Mucosa of stomach (tissue), 1 donor: Measurements from ENCODE around the gene TECTA.

ENCODE experiments used
- H3K27me3 ChIP-seq: one replicate; pipeline ENCODE4 v1.7.0; 2013; ENCODE audit warnings: mild to moderate bottlenecking, low read length; ENCODE audit not compliant: control insufficient read depth, insufficient read depth
- H3K36me3 ChIP-seq: one replicate; pipeline ENCODE4 v1.7.0; 2013; ENCODE audit warnings: low read length; ENCODE audit not compliant: control insufficient read depth, insufficient read depth
- H3K4me1 ChIP-seq: one replicate; pipeline ENCODE4 v1.7.0; 2013; ENCODE audit warnings: mild to moderate bottlenecking, low read length; ENCODE audit not compliant: control insufficient read depth, insufficient read depth
- H3K4me3 ChIP-seq: one replicate; pipeline ENCODE4 v1.7.0; 2013; ENCODE audit warnings: low read length
- H3K9ac ChIP-seq: one replicate; pipeline ENCODE4 v1.7.0; 2013; ENCODE audit warnings: mild to moderate bottlenecking, low read length, moderate library complexity
- H3K9me3 ChIP-seq: one replicate; pipeline ENCODE4 v1.7.0; 2013; ENCODE audit warnings: mild to moderate bottlenecking, low read length, moderate library complexity; ENCODE audit not compliant: control insufficient read depth
- donor health status: Pancreatic carcinoma.

Gene TECTA

DNA sequence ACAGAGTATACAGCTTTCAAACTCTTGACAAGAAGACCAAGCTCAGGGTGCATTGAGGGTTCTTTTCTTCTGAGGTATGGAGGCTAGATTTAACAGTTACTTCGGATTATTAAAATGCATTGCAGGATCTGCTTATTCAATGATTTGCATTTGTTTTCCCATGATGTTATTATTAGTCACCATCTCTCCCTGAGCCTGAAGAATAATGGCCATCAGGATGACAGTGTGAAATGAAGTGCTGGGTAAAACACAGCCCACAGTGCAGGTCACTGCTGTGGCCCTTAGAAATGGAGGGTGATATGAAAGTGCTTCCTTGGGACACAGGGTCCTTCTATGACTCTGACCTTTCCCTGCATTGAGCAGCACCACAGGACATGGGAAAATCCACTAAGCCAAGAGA is 40.0 kb downstream of the TECTA start:
- no peaks in the 10 kb centered on the region for H3K4me1 ChIP-seq
- H3K27me3 ChIP-seq: no peaks in the 10 kb centered on the region
- H3K4me3 ChIP-seq: no peak overlapping the region
- no peak overlapping the region for H3K9ac ChIP-seq
- no peaks in the 10 kb centered on the region for H3K9me3 ChIP-seq
- no peaks in the 10 kb centered on the region for H3K36me3 ChIP-seq

DNA sequence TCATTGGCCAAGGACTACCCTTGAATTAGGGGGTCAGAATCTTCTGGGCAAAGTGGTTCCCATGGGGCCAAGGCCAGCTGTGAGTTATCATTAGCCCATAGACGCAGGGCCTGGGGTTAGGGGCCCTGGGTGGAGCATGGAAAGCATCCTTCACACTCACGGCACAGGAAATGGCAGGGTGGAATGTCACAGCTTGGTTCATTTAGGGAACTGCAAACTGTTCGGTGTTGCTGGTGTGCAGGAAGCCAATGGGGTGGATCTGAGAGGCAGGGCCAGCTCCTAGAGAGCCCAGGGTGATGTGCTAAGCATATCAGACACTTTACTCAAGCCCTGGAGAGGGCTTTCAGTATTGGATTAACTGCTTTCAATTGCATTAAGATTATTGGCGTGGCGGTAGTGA is 42.9 kb downstream of the TECTA start:
- Histone ChIP-seq H3K27me3 (no peaks in the 10 kb centered on the region), H3K9me3 (no peaks in the 10 kb centered on the region), H3K4me3 (no peak overlapping the region), H3K9ac (no peak overlapping the region), H3K4me1 (no peaks in the 10 kb centered on the region), H3K36me3 (no peaks in the 10 kb centered on the region)

DNA sequence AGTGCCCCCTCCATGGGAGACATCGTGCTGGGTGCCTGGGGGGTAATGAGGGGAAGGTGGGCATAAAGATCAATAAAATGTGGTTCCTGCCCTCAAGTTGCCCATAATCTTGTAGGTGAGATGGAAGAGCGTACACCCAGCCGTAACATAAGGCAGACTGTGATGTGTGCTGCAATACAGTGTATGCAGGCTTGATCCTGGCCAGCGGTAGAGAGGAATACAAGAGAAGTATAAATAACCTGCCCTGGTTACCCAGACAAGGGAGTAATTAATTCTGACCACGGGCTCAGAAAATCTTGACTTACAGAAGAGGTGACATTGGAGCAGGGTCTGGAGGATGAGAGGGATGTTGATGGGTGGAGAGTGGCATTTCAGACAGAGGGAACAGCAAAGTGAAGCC is 43.7 kb downstream of the TECTA start:
- Histone ChIP-seq H3K4me1 (no peaks in the 10 kb centered on the region), H3K36me3 (no peaks in the 10 kb centered on the region), H3K9me3 (no peaks in the 10 kb centered on the region), H3K9ac (no peak overlapping the region), H3K4me3 (no peak overlapping the region), H3K27me3 (no peaks in the 10 kb centered on the region)

DNA sequence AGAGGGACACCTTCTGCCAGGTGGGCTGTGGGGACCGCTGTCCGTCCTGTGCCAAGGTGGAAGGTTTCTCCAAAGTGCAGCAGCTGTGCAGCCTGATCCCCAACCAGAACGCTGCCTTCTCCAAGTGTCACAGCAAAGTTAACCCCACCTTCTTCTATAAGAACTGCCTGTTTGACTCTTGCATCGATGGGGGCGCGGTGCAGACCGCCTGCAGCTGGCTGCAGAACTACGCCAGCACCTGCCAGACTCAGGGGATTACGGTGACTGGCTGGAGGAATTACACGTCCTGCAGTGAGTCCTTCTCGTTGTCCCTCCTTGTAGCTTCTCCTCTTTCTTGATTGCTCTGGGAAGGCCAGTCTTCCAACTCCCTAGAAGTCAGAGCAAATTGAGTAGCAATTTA is 44.8 kb downstream of the TECTA start:
- Histone ChIP-seq H3K9ac (no peak overlapping the region), H3K4me1 (no peaks in the 10 kb centered on the region), H3K9me3 (no peaks in the 10 kb centered on the region), H3K4me3 (no peak overlapping the region), H3K27me3 (no peaks in the 10 kb centered on the region), H3K36me3 (no peaks in the 10 kb centered on the region)

DNA sequence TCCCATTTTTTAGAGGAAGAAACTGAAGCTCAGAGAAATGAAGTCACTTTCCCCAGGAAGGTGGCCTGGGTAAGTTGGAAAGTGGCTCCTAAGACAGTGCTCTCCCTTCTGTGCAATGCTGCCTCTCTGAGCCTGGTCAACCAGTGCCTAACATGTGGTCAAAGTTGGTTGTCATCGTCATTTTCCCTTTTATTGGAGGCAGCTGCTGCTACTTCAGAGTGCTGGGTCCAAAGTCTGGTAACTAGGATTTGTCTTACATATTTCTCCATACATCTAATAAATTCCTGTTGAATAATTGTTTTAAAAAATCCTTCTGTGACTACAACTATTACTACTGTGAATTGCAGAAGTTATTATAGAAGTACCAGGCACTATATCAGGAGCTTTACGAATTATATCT is 48.1 kb downstream of the TECTA start:
- Histone ChIP-seq H3K36me3 (no peaks in the 10 kb centered on the region), H3K9ac (no peak overlapping the region), H3K4me3 (no peak overlapping the region), H3K27me3 (no peaks in the 10 kb centered on the region), H3K4me1 (no peaks in the 10 kb centered on the region), H3K9me3 (no peaks in the 10 kb centered on the region)

DNA sequence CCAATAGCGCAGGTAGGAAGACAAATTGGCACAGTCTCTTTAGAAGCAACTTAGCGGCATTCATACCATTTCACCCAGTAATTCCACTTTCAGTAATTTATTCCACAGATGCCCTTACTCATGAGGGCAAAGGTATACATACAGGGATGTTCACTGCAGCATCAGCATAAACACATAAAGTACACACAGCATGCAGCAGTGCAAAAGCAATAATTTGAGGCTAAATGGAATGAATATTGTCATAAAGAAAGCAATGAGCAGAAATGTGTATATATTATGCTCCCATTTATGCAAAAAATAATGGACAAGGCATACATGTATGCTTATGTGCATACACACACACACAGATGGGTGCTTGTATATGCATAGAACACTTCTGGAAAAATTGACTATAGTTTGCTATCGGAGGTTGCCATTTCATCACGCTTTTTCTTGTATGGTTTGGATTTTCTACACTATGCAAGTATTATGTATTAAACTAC is 50.2 kb downstream of the TECTA start:
- Histone ChIP-seq H3K36me3 (no peaks in the 10 kb centered on the region), H3K27me3 (no peaks in the 10 kb centered on the region), H3K4me1 (no peaks in the 10 kb centered on the region), H3K9ac (no peak overlapping the region), H3K9me3 (no peaks in the 10 kb centered on the region), H3K4me3 (no peak overlapping the region)

DNA sequence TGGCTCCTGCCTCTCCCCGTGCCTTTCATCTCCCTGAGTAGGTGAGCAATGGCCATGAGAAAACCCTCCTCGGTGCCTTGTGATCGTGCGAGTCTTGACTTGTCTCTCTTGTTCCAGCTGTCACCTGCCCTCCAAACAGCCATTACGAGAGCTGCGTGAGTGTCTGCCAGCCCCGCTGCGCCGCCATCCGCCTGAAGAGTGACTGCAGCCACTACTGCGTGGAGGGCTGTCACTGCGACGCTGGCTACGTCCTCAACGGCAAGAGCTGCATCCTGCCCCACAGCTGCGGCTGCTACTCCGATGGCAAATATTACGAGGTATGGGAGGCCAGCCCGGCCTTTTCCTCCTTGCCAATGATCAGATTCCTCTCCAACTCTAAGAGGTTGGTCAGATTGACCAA is 51.7 kb downstream of the TECTA start:
- Histone ChIP-seq H3K36me3 (no peaks in the 10 kb centered on the region), H3K9ac (no peak overlapping the region), H3K9me3 (no peaks in the 10 kb centered on the region)

DNA sequence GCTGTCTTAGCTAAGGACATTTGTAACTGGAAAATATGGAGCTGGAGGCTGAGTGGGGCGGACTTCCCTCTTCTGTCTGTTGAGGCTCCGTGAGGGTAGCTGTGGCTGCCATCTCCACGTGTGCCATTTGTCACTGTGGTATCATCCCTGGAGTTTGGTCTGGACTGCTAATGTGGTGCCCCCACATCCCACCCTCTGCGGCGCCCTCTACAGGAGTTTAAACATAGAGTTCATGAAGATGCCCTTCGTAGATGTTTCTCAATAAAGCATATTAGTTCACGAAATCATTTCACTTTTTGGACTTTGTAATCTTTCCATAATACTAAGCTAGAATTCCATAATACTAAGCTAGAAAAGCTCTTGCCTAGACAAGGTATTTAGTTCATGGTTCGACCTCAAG is 52.4 kb downstream of the TECTA start:
- H3K4me3 ChIP-seq: no peak overlapping the region
- H3K36me3 ChIP-seq: no peaks in the 10 kb centered on the region
- no peaks in the 10 kb centered on the region for H3K9me3 ChIP-seq
- H3K27me3 ChIP-seq: no peaks in the 10 kb centered on the region
- H3K9ac ChIP-seq: no peak overlapping the region
- no peaks in the 10 kb centered on the region for H3K4me1 ChIP-seq

More for the DNA sequence above, 51.7 kb downstream of the TECTA start:
- H3K4me1 ChIP-seq: no peaks in the 10 kb centered on the region
- no peaks in the 10 kb centered on the region for H3K27me3 ChIP-seq
- no peak overlapping the region for H3K4me3 ChIP-seq

DNA sequence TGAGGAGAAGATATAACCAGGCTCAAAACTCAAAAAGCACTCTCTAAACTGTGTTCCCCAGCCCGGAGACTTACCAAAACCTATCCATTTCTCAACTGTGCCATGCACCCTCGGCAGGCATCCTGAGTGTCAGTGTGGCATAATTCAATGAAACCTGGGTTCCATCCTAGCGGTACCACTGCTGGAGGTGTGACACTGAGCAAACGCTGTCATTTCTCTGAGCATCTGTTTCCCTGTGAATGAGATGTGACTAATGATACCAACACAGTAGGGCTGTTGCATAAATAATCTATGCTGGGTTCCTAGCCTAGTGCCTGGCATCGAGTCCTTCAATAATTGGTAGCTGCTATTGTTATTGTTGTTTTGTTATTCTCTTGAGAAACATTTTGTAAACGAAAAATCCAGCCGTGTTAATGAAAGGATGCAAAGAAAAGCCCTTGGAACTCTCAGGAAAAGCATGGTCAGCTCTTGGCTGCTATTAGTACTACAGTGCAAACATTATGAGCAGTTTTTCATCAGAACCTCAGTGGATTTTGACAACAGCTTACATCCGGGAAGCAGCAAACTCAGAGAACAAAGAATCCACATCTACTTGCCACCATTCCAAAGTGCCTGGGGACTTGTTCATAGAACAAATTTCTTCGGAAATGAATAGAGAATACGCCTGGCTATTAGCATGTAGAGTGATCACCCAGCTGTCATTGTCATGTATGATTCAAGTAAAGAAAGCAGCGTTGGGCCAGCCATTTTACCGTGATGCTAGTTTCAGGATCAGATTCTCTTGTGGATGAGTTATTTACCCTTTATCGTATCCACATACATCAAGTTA is 53.7 kb downstream of the TECTA start:
- Histone ChIP-seq H3K9me3 (no peaks in the 10 kb centered on the region), H3K4me1 (no peaks in the 10 kb centered on the region), H3K36me3 (no peaks in the 10 kb centered on the region), H3K4me3 (no peak overlapping the region), H3K9ac (no peak overlapping the region), H3K27me3 (no peaks in the 10 kb centered on the region)

DNA sequence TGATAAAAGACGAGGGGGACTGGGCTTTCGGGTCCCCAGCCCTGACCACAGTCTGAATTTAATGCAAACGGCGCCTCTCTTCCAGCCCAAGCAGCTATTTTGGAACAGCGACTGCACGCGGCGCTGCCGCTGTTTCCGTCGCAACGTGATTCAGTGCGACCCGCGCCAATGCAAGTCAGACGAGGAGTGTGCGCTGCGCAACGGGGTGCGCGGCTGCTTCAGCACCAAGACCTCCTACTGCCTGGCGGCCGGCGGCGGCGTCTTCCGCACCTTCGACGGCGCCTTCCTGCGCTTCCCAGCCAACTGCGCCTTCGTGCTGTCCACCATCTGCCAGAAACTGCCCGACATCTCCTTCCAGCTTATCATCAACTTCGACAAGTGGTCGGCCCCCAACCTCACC is 56.7 kb downstream of the TECTA start:
- Histone ChIP-seq H3K9me3 (no peaks in the 10 kb centered on the region), H3K4me3 (no peak overlapping the region), H3K27me3 (no peaks in the 10 kb centered on the region), H3K9ac (no peak overlapping the region), H3K36me3 (no peaks in the 10 kb centered on the region), H3K4me1 (no peaks in the 10 kb centered on the region)

DNA sequence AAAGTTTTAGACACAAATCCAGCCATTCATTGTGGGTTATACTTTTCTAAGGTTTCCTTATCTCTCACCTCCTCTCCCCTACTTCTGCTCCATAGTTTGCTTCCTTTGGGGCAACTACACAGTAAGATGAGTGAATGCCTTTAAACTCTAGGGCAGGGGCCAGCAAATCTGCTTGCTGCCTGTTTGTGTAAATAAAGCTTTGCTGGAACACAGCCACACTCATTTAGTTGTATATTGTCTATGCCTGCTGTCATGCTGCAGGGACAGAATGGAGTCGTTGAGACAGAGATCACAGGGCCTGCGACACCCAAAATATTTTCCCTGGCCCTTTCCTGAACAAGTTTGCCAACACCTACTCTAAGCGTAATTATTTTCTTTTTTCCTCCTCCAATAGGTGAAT is 58.7 kb downstream of the TECTA start:
- H3K27me3 ChIP-seq: no peaks in the 10 kb centered on the region
- H3K9ac ChIP-seq: no peak overlapping the region
- no peaks in the 10 kb centered on the region for H3K4me1 ChIP-seq
- no peaks in the 10 kb centered on the region for H3K9me3 ChIP-seq
- no peaks in the 10 kb centered on the region for H3K36me3 ChIP-seq
- no peak overlapping the region for H3K4me3 ChIP-seq

DNA sequence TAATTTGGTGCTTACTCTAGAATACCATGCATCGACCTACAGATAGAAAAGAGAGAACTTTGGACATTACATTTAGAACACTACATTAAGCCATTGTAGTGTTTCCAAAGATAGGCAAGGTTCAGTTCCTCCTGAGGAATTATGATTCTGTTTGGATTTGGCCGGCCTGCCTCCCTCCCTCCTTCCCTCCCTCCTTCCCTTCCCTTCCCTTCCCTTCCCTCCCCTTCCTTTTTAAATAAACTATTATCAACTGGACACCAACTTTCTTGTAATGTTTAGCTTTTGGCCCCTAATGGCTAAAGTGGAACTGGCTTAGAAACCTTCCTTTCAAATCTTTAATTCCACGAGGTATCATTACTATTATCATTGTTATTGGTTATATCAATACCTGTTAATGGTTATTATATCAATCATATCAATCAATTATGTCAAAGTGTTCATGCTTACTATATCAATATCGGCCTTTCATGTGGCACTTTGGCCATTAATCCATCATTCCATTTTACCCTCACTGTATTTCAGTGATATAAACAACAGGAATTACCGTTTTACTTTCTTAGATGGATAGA is 60.4 kb downstream of the TECTA start:
- Histone ChIP-seq H3K4me1 (no peaks in the 10 kb centered on the region), H3K27me3 (no peaks in the 10 kb centered on the region), H3K36me3 (no peaks in the 10 kb centered on the region), H3K9me3 (no peaks in the 10 kb centered on the region), H3K9ac (no peak overlapping the region), H3K4me3 (no peak overlapping the region)
